ENCODE data around the gene UBR4. TPM values are rescaled to one million over a fixed set of nuclear protein-coding genes. Genes with fewer than 3 reads are reported as not detected.
A peak's percentile ranks its signal among the peaks of the same experiment; 100 is the strongest.

UBR4 gene
- total RNA-seq, 2 experiments from 2014 or later, result 121 to 126 TPM

DNA sequence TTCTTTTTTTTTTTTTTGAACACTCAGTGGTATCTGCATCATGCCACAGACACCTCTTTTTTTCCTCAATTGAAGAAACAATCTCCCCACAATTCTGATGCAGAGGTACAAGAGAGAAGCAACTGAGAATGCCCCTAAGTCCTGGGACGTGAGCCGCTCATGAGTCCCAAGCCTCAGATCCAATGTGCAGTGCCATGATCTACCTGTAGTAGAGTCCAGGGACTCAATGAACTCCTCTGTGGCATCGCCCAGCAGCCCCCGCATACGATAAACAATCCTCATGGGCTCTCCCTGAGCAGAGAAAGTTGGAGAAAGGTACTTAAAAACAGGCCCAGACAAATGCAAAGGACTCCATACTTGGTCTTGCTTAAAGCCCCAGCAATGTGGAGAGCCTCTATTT lies 113.1 kb downstream of the UBR4 start:
- POLR2A ChIA-PET, result no interaction called here
- CTCF ChIA-PET (ENCODE audit: unreplicated experiment), result no interaction called here
- DNase-seq (ENCODE audit: low spot score), result no peak
- intact Hi-C loops (cut with micrococcal nuclease; ENCODE audit: unreplicated experiment), result loop anchor here (10.0 kb wide), 1 partner anchor 192 kb away; the partner anchor contains the start of gene ALDH4A1
- BruUV-seq (replicated peaks), result no TSS peak
- no peaks in the 10 kb centered on the region for H3K9me2 ChIP-seq (ENCODE audit: insufficient read depth, low read length)
- TF ChIP-seq EZH2phosphoT487 (IDR thresholded peaks at IDR 0.05; ENCODE audit: borderline replicate concordance, low read depth, low read length), result no peak
- no peak for TF ChIP-seq CTCF (conservative IDR thresholded peaks at IDR 0.05; ENCODE audit: low read length)
- H2AFZ ChIP-seq (ENCODE audit: low read length), result no peak overlapping the region
- H3K9me3 ChIP-seq (ENCODE audit: low read length), result no peaks in the 10 kb centered on the region
- H3K4me2 ChIP-seq (ENCODE audit: low read length), result no peak overlapping the region
- no peaks in the 10 kb centered on the region for H3K4me1 ChIP-seq (ENCODE audit: insufficient read depth, low read length, poor library complexity, severe bottlenecking)
- H3K4me3 ChIP-seq (ENCODE audit: low read depth, low read length, poor library complexity, severe bottlenecking), result no peak overlapping the region
- peaks cover 100% of the 10 kb centered on the region for H3K36me3 ChIP-seq (ENCODE audit: insufficient read depth, low read length)
- no peaks in the 10 kb centered on the region for H4K20me1 ChIP-seq (ENCODE audit: insufficient read depth, low read length)
- H3K27ac ChIP-seq (ENCODE audit: low read depth, low read length, poor library complexity, severe bottlenecking), result no peak overlapping the region
- no peaks in the 10 kb centered on the region for H3K79me2 ChIP-seq (ENCODE audit: insufficient read depth, low read depth, low read length)

DNA sequence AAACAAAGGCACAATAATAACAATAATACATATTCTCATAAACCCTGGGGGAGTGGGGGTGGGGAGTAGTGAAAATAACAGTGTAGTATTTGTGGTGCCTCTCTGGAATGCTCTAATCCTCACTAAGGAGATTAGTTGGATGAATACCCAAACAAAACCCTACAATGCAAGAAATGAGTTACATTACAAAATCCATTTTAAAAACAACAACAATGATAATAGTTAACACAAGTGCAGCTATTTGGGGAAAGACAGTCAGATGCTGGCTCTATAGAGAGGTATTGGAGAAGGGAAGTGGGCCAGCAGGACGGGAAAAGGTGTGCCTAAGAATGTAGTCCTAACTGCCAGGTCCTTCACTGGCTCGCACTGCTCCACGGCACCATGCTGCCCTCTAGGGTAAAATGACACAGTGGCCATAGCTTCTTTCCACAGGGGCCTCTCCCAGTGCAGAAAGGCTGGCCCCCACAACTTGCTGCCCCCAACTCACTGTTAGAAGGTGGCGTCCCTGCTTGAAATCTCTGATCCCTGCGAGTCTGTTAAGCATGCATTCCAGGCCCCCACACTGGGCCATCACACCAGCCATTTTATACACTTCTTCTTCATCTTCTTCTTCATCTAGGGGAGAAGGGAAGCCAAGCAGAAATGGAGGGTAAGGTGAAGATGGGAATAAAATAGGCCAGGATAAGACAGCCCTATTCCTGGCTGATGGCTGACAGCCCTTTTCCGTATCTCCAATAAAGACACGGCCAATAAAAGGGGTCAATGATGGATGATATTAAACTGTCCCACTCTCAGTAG lies 113.8 kb downstream of the UBR4 start:
- intact Hi-C loops (cut with micrococcal nuclease; ENCODE audit: unreplicated experiment), result loop anchor here (10.0 kb wide), 1 partner anchor 191 kb away; the partner anchor contains the start of gene ALDH4A1
- TF ChIP-seq EZH2phosphoT487 (IDR thresholded peaks at IDR 0.05; ENCODE audit: borderline replicate concordance, low read depth, low read length) (no peak), CTCF (conservative IDR thresholded peaks at IDR 0.05; ENCODE audit: low read length) (0 out of 2 replicates have a peak, but pooled peaks have one; percentile 22)
- Histone ChIP-seq H2AFZ (ENCODE audit: low read length) (no peak overlapping the region), H3K27ac (ENCODE audit: low read depth, low read length, poor library complexity, severe bottlenecking) (no peak overlapping the region), H3K9me2 (ENCODE audit: insufficient read depth, low read length) (no peaks in the 10 kb centered on the region), H3K9me3 (ENCODE audit: low read length) (no peaks in the 10 kb centered on the region), H4K20me1 (ENCODE audit: insufficient read depth, low read length) (peaks cover 4% of the 10 kb centered on the region; the same call in 1 of the 2 replicates), H3K79me2 (ENCODE audit: insufficient read depth, low read depth, low read length) (no peaks in the 10 kb centered on the region), H3K36me3 (ENCODE audit: insufficient read depth, low read length) (peaks cover 100% of the 10 kb centered on the region), H3K4me1 (ENCODE audit: insufficient read depth, low read length, poor library complexity, severe bottlenecking) (no peaks in the 10 kb centered on the region), H3K4me2 (ENCODE audit: low read length) (no peak overlapping the region), H3K4me3 (ENCODE audit: low read depth, low read length, poor library complexity, severe bottlenecking) (no peak overlapping the region)
- DNase-seq (ENCODE audit: low spot score), result no peak
- no TSS peak for BruUV-seq (replicated peaks)
- POLR2A ChIA-PET, result interaction anchor here (0.6 kb wide), 1 partner anchor 163 kb away, joined by 3 read pairs; no protein-coding TSS in a partner anchor
- CTCF ChIA-PET (ENCODE audit: unreplicated experiment), result no interaction called here

All from OCI-LY7 (cell line).